Peyer's patch (tissue), 4 donors: ENCODE data around the gene ROBO1.

Source experiments
- POLR2A ChIP-seq, 2 donors: fragments of 450-650 bp; IDR thresholded peaks; one replicate each; pipeline ENCODE4 v1.5.1; 2017; ENCODE audit warnings: antibody characterized with exemption in 2 of 2, mild to moderate bottlenecking in 2 of 2, moderate library complexity in 2 of 2
- TF ChIP-seq, protein P1 (sequence below), 6 experiments: fragments of 450-650 bp in 4 of 6; fragments of 200-600 bp in 2 of 6; sonication (generic) in 1 of 6; IDR thresholded peaks; one replicate each; pipeline ENCODE4 v1.5.1; 2017 to 2019; ENCODE audit warnings: antibody characterized with exemption in 6 of 6, mild to moderate bottlenecking in 3 of 6, moderate library complexity in 1 of 6

DNA sequence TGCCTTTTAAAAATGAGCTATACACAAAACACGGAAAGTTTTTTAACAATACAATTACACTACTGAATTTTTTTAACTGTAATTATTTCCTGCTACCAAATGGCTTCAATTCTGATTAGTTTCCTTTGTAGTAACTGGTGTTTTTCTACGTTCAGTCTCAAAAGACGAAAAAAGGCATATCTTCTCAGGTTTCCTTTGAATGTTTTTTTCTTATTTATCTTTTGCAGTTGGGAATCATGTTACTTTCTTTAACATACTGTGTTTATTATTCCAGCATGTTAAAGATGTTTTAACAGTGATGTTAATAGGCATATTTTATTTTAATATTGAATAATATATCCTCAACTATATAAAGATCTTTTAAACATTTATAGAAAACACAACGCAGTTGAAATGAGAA lies 1055.5 kb downstream of the ROBO1 start:
- TF ChIP-seq, protein P1, sequence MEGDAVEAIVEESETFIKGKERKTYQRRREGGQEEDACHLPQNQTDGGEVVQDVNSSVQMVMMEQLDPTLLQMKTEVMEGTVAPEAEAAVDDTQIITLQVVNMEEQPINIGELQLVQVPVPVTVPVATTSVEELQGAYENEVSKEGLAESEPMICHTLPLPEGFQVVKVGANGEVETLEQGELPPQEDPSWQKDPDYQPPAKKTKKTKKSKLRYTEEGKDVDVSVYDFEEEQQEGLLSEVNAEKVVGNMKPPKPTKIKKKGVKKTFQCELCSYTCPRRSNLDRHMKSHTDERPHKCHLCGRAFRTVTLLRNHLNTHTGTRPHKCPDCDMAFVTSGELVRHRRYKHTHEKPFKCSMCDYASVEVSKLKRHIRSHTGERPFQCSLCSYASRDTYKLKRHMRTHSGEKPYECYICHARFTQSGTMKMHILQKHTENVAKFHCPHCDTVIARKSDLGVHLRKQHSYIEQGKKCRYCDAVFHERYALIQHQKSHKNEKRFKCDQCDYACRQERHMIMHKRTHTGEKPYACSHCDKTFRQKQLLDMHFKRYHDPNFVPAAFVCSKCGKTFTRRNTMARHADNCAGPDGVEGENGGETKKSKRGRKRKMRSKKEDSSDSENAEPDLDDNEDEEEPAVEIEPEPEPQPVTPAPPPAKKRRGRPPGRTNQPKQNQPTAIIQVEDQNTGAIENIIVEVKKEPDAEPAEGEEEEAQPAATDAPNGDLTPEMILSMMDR (IDR thresholded peaks at IDR 0.05) = no peak
- TF ChIP-seq POLR2A (IDR thresholded peaks at IDR 0.05) = no peak
